ENCODE measurements around the gene ZNF677.
"Not testable (repeated sequence)": the region's sequence is repeated elsewhere in the genome, so short reads cannot be mapped to it uniquely, and the experiment has no call there.

ZNF677 gene

GRCh38 chr19:53190253-53190652, 64.4 kb downstream of the ZNF677 start:
- Histone ChIP-seq H3K4me3 (ENCODE audit: low read length) (no peak overlapping the region), H3K36me3 (ENCODE audit: insufficient read depth, low read depth, low read length) (no peaks in the 10 kb centered on the region)

GRCh38 chr19:53189691-53190198, 64.9 kb downstream of the ZNF677 start:
- H3K9ac ChIP-seq (ENCODE audit: low read depth, low read length); H3K27me3 ChIP-seq (ENCODE audit: insufficient read depth, low read length); H3K9me3 ChIP-seq (ENCODE audit: insufficient read depth, low read depth, low read length); H3K4me3 ChIP-seq (ENCODE audit: low read length); H3K4me1 ChIP-seq (ENCODE audit: insufficient read depth, low read length); H3K36me3 ChIP-seq (ENCODE audit: insufficient read depth, low read depth, low read length); H3K27ac ChIP-seq (ENCODE audit: low read length): not testable (repeated sequence)

More at GRCh38 chr19:53190253-53190652, 64.4 kb downstream of the ZNF677 start:
- peaks cover 6% of the 10 kb centered on the region; the same call in 1 of the 2 replicates for H3K27me3 ChIP-seq (ENCODE audit: insufficient read depth, low read length)
- H3K4me1 ChIP-seq (ENCODE audit: insufficient read depth, low read length) = no peaks in the 10 kb centered on the region
- H3K9me3 ChIP-seq (ENCODE audit: insufficient read depth, low read depth, low read length) = no peaks in the 10 kb centered on the region
- no peak overlapping the region for H3K27ac ChIP-seq (ENCODE audit: low read length)
- H3K9ac ChIP-seq (ENCODE audit: low read depth, low read length) = no peak overlapping the region

All from iPS-20b (cell line).